Lower leg skin (tissue), 4 donors: ENCODE results near the gene ADGRG6. TPM values are rescaled to one million over a fixed set of nuclear protein-coding genes. Genes with fewer than 3 reads are reported as not detected.

Experiments used
- DNase-seq, 2 donors: peaks; one replicate each; pipeline ENCODE4 v3.0.0-alpha.2; 2019; ENCODE audit warnings: low spot score in 2 of 2
- H3K4me3 ChIP-seq: fragments of 200-600 bp; sonication (generic); 2 replicates; pipeline ENCODE4 v1.5.1; 2017; ENCODE audit warnings: mild to moderate bottlenecking, low read depth; ENCODE audit not compliant: poor library complexity, severe bottlenecking
- POLR2A ChIP-seq, 2 donors: fragments of 450-650 bp; IDR thresholded peaks; one replicate each; pipeline ENCODE4 v1.6.1; 2016 to 2017; ENCODE audit warnings: antibody characterized with exemption in 2 of 2, mild to moderate bottlenecking in 1 of 2, moderate library complexity in 1 of 2
- WGBS, 2 donors: methylation state at CpG; one replicate each; pipeline ENCODE4 v1.1.5; 2018; 5-methylcytosine and 5-hydroxymethylcytosine counted together
- intact Hi-C: fragments of 100-400 bp; cut with DNase I; formaldehyde crosslinking; loops from one replicate; pipeline ENCODE4 v1.15.0; 2023; ENCODE audit warnings: low total_unique reads
- total RNA-seq, 4 donors: library from RNA; depleted of rRNA; stranded (reverse); fragments of >200 nt; gene quantifications; one replicate each; pipeline ENCODE4 v1.1.0, GENCODE V29; 2016
- TF ChIP-seq, protein P1 (sequence below), 3 donors: fragments of 450-650 bp; IDR thresholded peaks; one replicate each; pipeline ENCODE4 v1.5.1; 2016; ENCODE audit warnings: antibody characterized with exemption in 3 of 3, mild to moderate bottlenecking in 3 of 3, moderate library complexity in 2 of 3

The ADGRG6 gene
- total RNA-seq, 4 donors from 2014 or later, result 41.8 to 54.8 (median 50.0) TPM

GRCh38 chr6:142329486-142330113 lies 27.8 kb downstream of the ADGRG6 start:
- no peak for DNase-seq
- TF ChIP-seq, protein P1, sequence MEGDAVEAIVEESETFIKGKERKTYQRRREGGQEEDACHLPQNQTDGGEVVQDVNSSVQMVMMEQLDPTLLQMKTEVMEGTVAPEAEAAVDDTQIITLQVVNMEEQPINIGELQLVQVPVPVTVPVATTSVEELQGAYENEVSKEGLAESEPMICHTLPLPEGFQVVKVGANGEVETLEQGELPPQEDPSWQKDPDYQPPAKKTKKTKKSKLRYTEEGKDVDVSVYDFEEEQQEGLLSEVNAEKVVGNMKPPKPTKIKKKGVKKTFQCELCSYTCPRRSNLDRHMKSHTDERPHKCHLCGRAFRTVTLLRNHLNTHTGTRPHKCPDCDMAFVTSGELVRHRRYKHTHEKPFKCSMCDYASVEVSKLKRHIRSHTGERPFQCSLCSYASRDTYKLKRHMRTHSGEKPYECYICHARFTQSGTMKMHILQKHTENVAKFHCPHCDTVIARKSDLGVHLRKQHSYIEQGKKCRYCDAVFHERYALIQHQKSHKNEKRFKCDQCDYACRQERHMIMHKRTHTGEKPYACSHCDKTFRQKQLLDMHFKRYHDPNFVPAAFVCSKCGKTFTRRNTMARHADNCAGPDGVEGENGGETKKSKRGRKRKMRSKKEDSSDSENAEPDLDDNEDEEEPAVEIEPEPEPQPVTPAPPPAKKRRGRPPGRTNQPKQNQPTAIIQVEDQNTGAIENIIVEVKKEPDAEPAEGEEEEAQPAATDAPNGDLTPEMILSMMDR (IDR thresholded peaks at IDR 0.05), result no peak
- TF ChIP-seq POLR2A (IDR thresholded peaks at IDR 0.05), result no peak
- H3K4me3 ChIP-seq, result no peak overlapping the region
- 79 to 93% methylated on average over 3 of the region's 3 CpGs for WGBS, 2 donors
- intact Hi-C loops, result no loop called here

- intact Hi-C loops, result no loop called here
- no peak for DNase-seq
- H3K4me3 ChIP-seq, result no peak overlapping the region
- TF ChIP-seq POLR2A (IDR thresholded peaks at IDR 0.05), result no peak
- TF ChIP-seq, protein P1 (IDR thresholded peaks at IDR 0.05), result no peak
- WGBS, 2 donors, result 42 to 60% methylated on average over 2 of the region's 2 CpGs
Measured at GRCh38 chr6:142331075-142331551, 29.3 kb downstream of the ADGRG6 start.

DNA sequence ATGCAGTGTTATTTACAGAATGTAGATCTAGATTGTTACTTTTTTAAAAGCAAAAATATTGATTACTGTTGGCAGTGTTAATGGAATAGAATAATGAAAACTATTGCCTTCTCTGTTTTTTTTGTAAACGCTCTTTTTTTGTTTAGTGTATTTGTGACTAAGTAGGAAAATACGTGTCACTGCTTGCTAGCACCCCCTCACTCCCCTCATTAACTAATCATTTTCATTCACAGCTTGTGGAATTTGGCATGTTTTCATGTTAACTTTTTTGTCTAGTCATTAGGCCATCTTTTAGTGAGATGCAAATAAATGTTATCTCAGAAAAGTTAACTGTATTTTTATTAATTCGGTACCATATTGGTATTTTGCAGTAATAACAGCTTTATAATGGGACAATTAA lies 29.8 kb downstream of the ADGRG6 start:
- TF ChIP-seq POLR2A (IDR thresholded peaks at IDR 0.05), result no peak
- TF ChIP-seq, protein P1 (IDR thresholded peaks at IDR 0.05), result no peak
- DNase-seq, result no peak
- intact Hi-C loops, result no loop called here
- no peak overlapping the region for H3K4me3 ChIP-seq
- WGBS, 2 donors, result 63 to 75% methylated on average over 3 of the region's 3 CpGs

DNA sequence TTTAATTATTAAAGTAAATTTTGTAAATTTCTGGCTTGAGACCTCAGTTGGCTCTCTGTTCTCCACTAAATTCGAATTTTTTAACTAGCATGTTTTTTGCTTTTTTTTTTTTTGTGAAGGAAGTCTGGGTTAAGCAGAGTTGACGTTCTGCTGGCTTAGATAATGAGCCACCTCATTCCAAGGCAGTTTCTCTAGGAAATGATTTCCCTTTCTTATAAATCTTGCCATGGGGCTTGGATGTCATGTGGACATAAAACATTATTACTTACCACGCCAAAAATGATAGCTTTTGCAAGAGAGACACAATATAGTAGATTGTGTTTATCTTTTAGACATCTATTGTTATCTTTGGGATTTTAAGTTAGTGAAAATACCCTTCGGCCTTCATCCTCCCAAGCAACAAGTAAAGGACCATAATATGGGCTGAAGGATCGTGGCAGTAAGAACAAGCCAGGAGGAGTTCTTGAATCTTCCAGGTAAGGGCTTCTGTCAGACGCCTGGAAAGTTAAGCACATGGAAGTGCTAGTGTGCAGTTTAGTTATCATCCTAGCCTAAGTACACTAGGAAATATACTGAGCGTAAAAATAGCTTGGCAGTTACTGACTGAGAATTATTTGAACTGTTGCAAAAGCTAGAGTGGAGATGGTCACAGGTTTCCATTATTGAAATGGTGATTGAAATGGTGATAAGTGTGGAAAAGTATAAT lies 30.7 kb downstream of the ADGRG6 start:
- no peak for DNase-seq
- H3K4me3 ChIP-seq, result no peak overlapping the region
- 74 to 78% methylated on average over 7 of the region's 7 CpGs for WGBS, 2 donors
- intact Hi-C loops, result no loop called here
- TF ChIP-seq POLR2A (IDR thresholded peaks at IDR 0.05), result no peak
- TF ChIP-seq, protein P1 (IDR thresholded peaks at IDR 0.05), result no peak

GRCh38 chr6:142333431-142333830 lies 31.6 kb downstream of the ADGRG6 start:
- intact Hi-C loops, result no loop called here
- no peak for DNase-seq
- TF ChIP-seq, protein P1 (IDR thresholded peaks at IDR 0.05), result no peak
- TF ChIP-seq POLR2A (IDR thresholded peaks at IDR 0.05), result no peak
- 77 to 89% methylated on average over 2 of the region's 2 CpGs for WGBS, 2 donors
- H3K4me3 ChIP-seq, result no peak overlapping the region
